Measurements from ENCODE around the gene EPHB4. TPM values are rescaled to one million over a fixed set of nuclear protein-coding genes. Genes with fewer than 3 reads are reported as not detected.

Gene EPHB4
- total and polyA plus RNA-seq, 2 donors (not counting 3 experiments of a cell fraction or from before 2014, with no cell fraction given): 193 to 274 TPM

- dilution Hi-C loops (cut with MboI; ENCODE audit: extremely low pct_ligation_motif_present, low sequenced_read_pairs) (loop anchor here (25.0 kb wide), 1 partner anchor 113 kb away; the partner anchor contains the start of genes EPO and POP7), intact Hi-C loops (cut with micrococcal nuclease) (loop anchor here (1.0 kb wide), 1 partner anchor 27 kb away; the partner anchor contains the start of gene SLC12A9)
- Histone ChIP-seq H3K9me3 (replicated peaks; ENCODE audit: control insufficient read depth, insufficient read depth, low read length) (no peaks in the 10 kb centered on the region), H3K9me1 (replicated peaks; ENCODE audit: control insufficient read depth, extremely low read depth, insufficient read depth, low read length) (no peaks in the 10 kb centered on the region), H3K27ac (ENCODE audit: insufficient read depth, low read depth, low read length) (peak overlapping the region; percentile 25), H3K4me2 (ENCODE audit: insufficient read depth, low read length) (peak overlapping the region; percentile 89), H2AFZ (ENCODE audit: low read depth, low read length) (no peak overlapping the region), H3K9ac (replicated peaks; ENCODE audit: extremely low read depth, insufficient read depth, low read length) (peak overlapping the region; percentile 76), H3K4me3 (replicated peaks in 1 of 3; ENCODE audit: insufficient read depth in 1 of 3, low read depth in 1 of 3, low read length in 3 of 3) (peak overlapping the region; percentile 88 to 92 (median 90)), H3K27me3 (ENCODE audit: control insufficient read depth in 2 of 2, insufficient read depth in 2 of 2, low read length in 2 of 2) (no peaks in the 10 kb centered on the region), H3K79me2 (ENCODE audit: control insufficient read depth, insufficient read depth, low read length) (peaks cover 60% of the 10 kb centered on the region), H3K36me3 (ENCODE audit: control insufficient read depth in 2 of 2, extremely low read depth in 1 of 2, insufficient read depth in 2 of 2, low read length in 2 of 2) (peaks cover 20 to 30% of the 10 kb centered on the region in 2 experiments), H4K20me1 (replicated peaks; ENCODE audit: control insufficient read depth, extremely low read depth, insufficient read depth, low read length) (no peaks in the 10 kb centered on the region), H3K4me1 (ENCODE audit: control insufficient read depth, extremely low read depth, insufficient read depth, low read length) (peaks cover 23% of the 10 kb centered on the region)
- ChIA-PET CTCF (interaction anchor here (0.9 to 6.2 kb wide), 4 partner anchors 11 to 120 kb away, joined by 5 to 67 read pairs (median 34); partner anchors contain the start of genes POP7 and SLC12A9), POLR2A (no interaction called here)
- peak; percentile 98 for FAIRE-seq
- no TSS peak for BruUV-seq (replicated peaks)
- peak; percentile 76 for TF ChIP-seq POLR2A (IDR thresholded peaks at IDR 0.05; ENCODE audit: low read depth, low read length)
- TF ChIP-seq POLR2AphosphoS5 (IDR thresholded peaks at IDR 0.05; ENCODE audit: insufficient read depth, low read depth, low read length): peak; percentile 79
- TF ChIP-seq CTCF (IDR thresholded peaks at IDR 0.05; ENCODE audit: extremely low read depth in 1 of 2, insufficient read depth in 1 of 2, low read depth in 1 of 2, low read length in 2 of 2): no peak
- no peak for TF ChIP-seq GATA2 (IDR thresholded peaks at IDR 0.05; ENCODE audit: insufficient read depth, insufficient read length, low read depth, low read length)
- no peak for TF ChIP-seq JUN (IDR thresholded peaks at IDR 0.05; ENCODE audit: borderline replicate concordance, insufficient read depth, insufficient read length, low read depth)
- TF ChIP-seq, protein P1, sequence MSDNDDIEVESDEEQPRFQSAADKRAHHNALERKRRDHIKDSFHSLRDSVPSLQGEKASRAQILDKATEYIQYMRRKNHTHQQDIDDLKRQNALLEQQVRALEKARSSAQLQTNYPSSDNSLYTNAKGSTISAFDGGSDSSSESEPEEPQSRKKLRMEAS (IDR thresholded peaks at IDR 0.05; ENCODE audit: insufficient read depth, insufficient read length): peak; percentile 67
- peak; percentile 62 for DNase-seq (ENCODE audit: low read depth, low spot score)
These were observed 2.1 kb downstream of the EPHB4 start for GRCh38 chr7:100825215-100825671.

All from endothelial cell of umbilical vein (primary cell).